K562 (cell line): Measurements from ENCODE around the gene PATE1. TPM values are rescaled to one million over a fixed set of nuclear protein-coding genes. Genes with fewer than 3 reads are reported as not detected.

Experiments used
- ATAC-seq: fragments of 200-7000 bp; cut with Tn5 transposase; 3 replicates; pipeline ENCODE4 v1.9.1; 2020; ENCODE audit warnings: moderate library complexity
- BruUV-seq: library from RNA; stranded (reverse); fragments of 400-500 nt; replicated peaks from 2 replicates; lab custom pipeline; 2021; lab: Mats Ljungman, UMichigan
- CTCF ChIA-PET: fragments of 300-600 bp; formaldehyde crosslinking; extraction: SDS; loops from one replicate; lab custom pipeline; 2021; ENCODE audit warnings: low intra/inter-chr PET ratio; lab: Yijun Ruan, JAX
- POLR2A ChIA-PET: fragments of 300-600, 350-650 bp; sonication (Branson Sonifier 250); formaldehyde crosslinking; extraction: SDS; loops from one replicate; lab custom pipeline; 2021; ENCODE audit warnings: antibody characterized with exemption, inconsistent platforms; lab: Yijun Ruan, JAX
- DNase-seq, 4 experiments: peaks; one replicate each; pipeline versions ENCODE4 v3.0.0 to v3.0.0-alpha.2; 2011 to 2018; ENCODE audit warnings: low spot score in 3 of 4, mixed read lengths in 3 of 4; ENCODE audit errors: extremely low read depth in 1 of 4
- FAIRE-seq: peaks from 2 replicates; lab custom pipeline; 2011; peaks lifted over from hg19 to GRCh38; lab: Jason Lieb, UNC
- H2AFZ ChIP-seq: 2 replicates; pipeline ENCODE4 v1.6.0; 2011; ENCODE audit warnings: low read depth, low read length, control low read depth, inconsistent platforms
- H3K27ac ChIP-seq: fragments of 200-600 bp; 3 replicates; pipeline ENCODE4 v1.8.0; 2011; ENCODE audit warnings: low read depth, mild to moderate bottlenecking, control low read depth, inconsistent platforms, low read length, moderate library complexity, mixed read lengths; ENCODE audit errors: extremely low read depth
- H3K27me3 ChIP-seq, 2 experiments: fragments of 300-600 bp in 1 of 2; 2 replicates in 1 of 2; 3 replicates in 1 of 2; pipeline versions ENCODE4 v1.6.0 to v1.8.0; 2011; ENCODE audit warnings: inconsistent platforms in 2 of 2, low read length in 2 of 2, mild to moderate bottlenecking in 1 of 2, mixed read lengths in 1 of 2, moderate library complexity in 1 of 2; ENCODE audit not compliant: control insufficient read depth in 2 of 2, insufficient read depth in 2 of 2
- H3K36me3 ChIP-seq: fragments of 300-600 bp; 3 replicates; pipeline ENCODE4 v1.8.0; 2011; ENCODE audit warnings: mild to moderate bottlenecking, low read length, inconsistent platforms; ENCODE audit not compliant: control insufficient read depth, insufficient read depth
- H3K4me1 ChIP-seq, 2 experiments: fragments of 200-600 bp in 1 of 2; replicated peaks in 1 of 2; 2 replicates in 1 of 2; 3 replicates in 1 of 2; pipeline versions ENCODE4 v1.5.1 to v1.8.0; 2011; ENCODE audit warnings: inconsistent platforms in 2 of 2, low read length in 2 of 2, mild to moderate bottlenecking in 1 of 2, mixed read lengths in 1 of 2, moderate library complexity in 1 of 2; ENCODE audit not compliant: control insufficient read depth in 2 of 2, insufficient read depth in 2 of 2
- H3K4me2 ChIP-seq: 2 replicates; pipeline ENCODE4 v1.6.1; 2011; ENCODE audit warnings: low read length, control low read depth, inconsistent platforms, mixed read lengths; ENCODE audit not compliant: insufficient read depth
- H3K4me3 ChIP-seq: fragments of 200-600 bp; sonication (generic), shearing (Covaris generic); 2 replicates; pipeline ENCODE4 v1.5.1; 2016; ENCODE audit warnings: control low read depth, inconsistent platforms
- H3K79me2 ChIP-seq: fragments of 200-600 bp; 3 replicates; pipeline ENCODE4 v1.8.0; 2011; ENCODE audit warnings: low read length, inconsistent platforms; ENCODE audit not compliant: control insufficient read depth, insufficient read depth
- H3K9ac ChIP-seq, 2 experiments: 2 replicates each; pipeline versions ENCODE4 v1.6.0 to v1.6.1; 2011; ENCODE audit warnings: low read depth in 2 of 2, low read length in 2 of 2, control low read depth in 1 of 2, inconsistent platforms in 1 of 2, mild to moderate bottlenecking in 1 of 2, mixed read lengths in 1 of 2; ENCODE audit not compliant: insufficient read depth in 1 of 2
- H3K9me1 ChIP-seq: one replicate; pipeline ENCODE4 v1.6.0; 2011; ENCODE audit warnings: inconsistent platforms, mild to moderate bottlenecking, low read length, moderate library complexity; ENCODE audit not compliant: control insufficient read depth, insufficient read depth
- H3K9me3 ChIP-seq: replicated peaks from 2 replicates; pipeline ENCODE4 v1.5.1; 2011; ENCODE audit warnings: low read depth, low read length, inconsistent platforms; ENCODE audit not compliant: control insufficient read depth, insufficient read depth
- H4K20me1 ChIP-seq: replicated peaks from 2 replicates; pipeline ENCODE4 v1.6.1; 2011; ENCODE audit warnings: low read length, inconsistent platforms, mixed read lengths; ENCODE audit not compliant: control insufficient read depth, insufficient read depth
- CBFA2T2 ChIP-seq: fragments of 450-650 bp; conservative IDR thresholded peaks from 2 replicates; pipeline ENCODE4 v1.6.1; 2017; ENCODE audit warnings: mild to moderate bottlenecking
- CCAR2 ChIP-seq: fragments of 200-400 bp; formaldehyde crosslinking; IDR thresholded peaks from 2 replicates; pipeline ENCODE4 v1.6.1; 2017; ENCODE audit warnings: mild to moderate bottlenecking, low read depth, low read length
- ELF2 ChIP-seq: fragments of 250-450 bp; sonication (Bioruptor Pico); IDR thresholded peaks from 2 replicates; pipeline ENCODE4 v1.5.0; 2021; ENCODE audit warnings: mild to moderate bottlenecking
- NR2C2 ChIP-seq, 2 experiments: fragments of 200-800 bp in 1 of 2; sonication (Bioruptor generic) in 1 of 2; sonication (generic) in 1 of 2; formaldehyde crosslinking in 1 of 2; IDR thresholded peaks; 2 replicates each; pipeline versions ENCODE4 v1.6.1 to v1.8.0; 2016 to 2022; ENCODE audit warnings: mild to moderate bottlenecking in 1 of 2, missing compliant biosample characterization in 1 of 2, missing genetic modification characterization in 1 of 2, missing genetic modification reagents in 1 of 2
- REST ChIP-seq, 2 experiments: fragments of 450-650 bp; formaldehyde crosslinking in 1 of 2; IDR thresholded peaks; 2 replicates each; pipeline versions ENCODE4 v1.4.0 to v1.6.1; 2014 to 2020; ENCODE audit warnings: mild to moderate bottlenecking in 2 of 2, borderline replicate concordance in 1 of 2, low read depth in 1 of 2
- TGIF2 ChIP-seq: sonication (generic); formaldehyde crosslinking; IDR thresholded peaks from 2 replicates; pipeline ENCODE4 v1.8.1; 2022; ENCODE audit warnings: mild to moderate bottlenecking, missing genetic modification reagents, moderate library complexity
- U2AF2 ChIP-seq: fragments of 200-400 bp; formaldehyde crosslinking; optimal IDR thresholded peaks from 2 replicates; pipeline ENCODE3; 2017; ENCODE audit warnings: low read depth, mild to moderate bottlenecking, low read length
- ZNF146 ChIP-seq: IDR thresholded peaks from one replicate; pipeline ENCODE4 v1.6.1; 2018; ENCODE audit warnings: missing compliant biosample characterization; ENCODE audit not compliant: unreplicated experiment
- WGBS: fragments of 100-300 bp; shearing (Covaris generic); methylation state at CpG from one replicate; pipeline ENCODE4 v1.1.6; 2016; ENCODE audit warnings: low coverage, mixed read lengths; ENCODE audit not compliant: insufficient coverage; ENCODE audit errors: missing lambda C conversion rate; 5-methylcytosine and 5-hydroxymethylcytosine counted together
- in situ Hi-C: fragments of 300-500 bp; cut with MboI; formaldehyde crosslinking; loops from 4 replicates; pipeline ENCODE4 v1.15.0; 2018; ENCODE audit warnings: inconsistent platforms, mixed read lengths
- intact Hi-C: fragments of 100-400 bp; cut with micrococcal nuclease; formaldehyde crosslinking; loops from 2 replicates; pipeline ENCODE4 v1.14.2; 2022
- polyA plus RNA-seq, 8 experiments: library from polyadenylated mRNA; depleted of rRNA in 4 of 8; stranded (reverse) in 5 of 8; unstranded in 3 of 8; fragments of >200 nt; fragmentation: Nextera tagmentation in 2 of 8; fragmentation: Illumina TruSeq in 1 of 8; extraction: Ambion mirVana in 2 of 8; extraction: Trizol in 1 of 8; gene quantifications; 2 replicates each; pipeline versions ENCODE4 v1.2.1 to v1.2.3, GENCODE V29; 2011 to 2014; ENCODE audit warnings: inconsistent platforms in 1 of 8, missing spikeins in 1 of 8
- total RNA-seq, 7 experiments: library from RNA; depleted of rRNA in 6 of 7; stranded (reverse); fragments of >200 nt in 6 of 7; fragmentation: Illumina TruSeq in 2 of 7; extraction: Trizol in 2 of 7; gene quantifications; 2 replicates each; pipeline versions ENCODE4 v1.2.1 to v1.2.3, GENCODE V29; 2011 to 2021; ENCODE audit warnings: low replicate concordance in 1 of 7

Gene PATE1
- total and polyA plus RNA-seq, 9 of the 15 experiments (the other 6 are each of a cell fraction or from before 2014, with no cell fraction given) = not detected

DNA sequence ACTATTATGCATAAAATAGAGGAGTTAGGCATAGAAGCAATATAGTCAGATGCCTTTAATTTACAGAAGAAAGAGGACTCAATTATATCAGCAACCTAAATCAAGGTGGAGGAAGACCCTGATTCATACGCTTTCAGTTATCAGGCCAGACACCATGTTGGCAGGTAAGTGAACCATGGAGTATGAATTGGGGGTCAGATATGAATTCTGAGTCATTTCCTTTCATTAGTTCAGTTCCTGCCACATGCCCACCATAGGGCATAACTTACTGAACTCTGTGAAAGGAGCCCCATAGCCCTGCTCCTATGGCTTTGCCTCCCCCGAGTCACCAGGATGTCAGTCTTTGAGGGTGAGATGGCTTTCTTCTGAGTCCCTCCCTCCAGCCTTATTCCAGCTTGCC, 17.4 kb downstream of the PATE1 start:
- Histone ChIP-seq H3K4me1 (no peaks in the 10 kb centered on the region), H3K4me3 (no peak overlapping the region), H3K79me2 (no peaks in the 10 kb centered on the region), H3K27ac (no peak overlapping the region), H3K36me3 (no peaks in the 10 kb centered on the region), H3K27me3 (peaks cover 7 to 14% of the 10 kb centered on the region in 2 experiments; a peak in 2 of 5 replicates), H4K20me1 (no peaks in the 10 kb centered on the region), H3K9me1 (no peaks in the 10 kb centered on the region), H3K9me3 (no peaks in the 10 kb centered on the region; the same call in 1 of the 2 replicates), H3K9ac (no peak overlapping the region), H3K4me2 (no peak overlapping the region), H2AFZ (no peak overlapping the region)
- no peak for DNase-seq
- CTCF ChIA-PET = no interaction called here
- intact Hi-C loops = no loop called here
- no peak for TF ChIP-seq ELF2 (CRISPR knock-in tag)
- TF ChIP-seq ZNF146 (CRISPR knock-in tag) = no peak
- no peak for TF ChIP-seq TGIF2 (CRISPR knock-in tag)
- TF ChIP-seq NR2C2 (CRISPR knock-in tag; IDR thresholded peaks at IDR 0.05) = no peak
- no peak for TF ChIP-seq NR2C2 (tag; IDR thresholded peaks at IDR 0.05)
- TF ChIP-seq CBFA2T2 = no peak
- 5% methylated on average over 2 of the region's 2 CpGs for WGBS
- ATAC-seq = no peak
- FAIRE-seq = no peak
- POLR2A ChIA-PET = no interaction called here
- no TSS peak for BruUV-seq
- in situ Hi-C loops = no loop called here

- ATAC-seq (no peak), FAIRE-seq (no peak), DNase-seq (no peak)
- Histone ChIP-seq H4K20me1 (no peaks in the 10 kb centered on the region), H3K27ac (no peak overlapping the region), H3K36me3 (no peaks in the 10 kb centered on the region), H3K4me2 (no peak overlapping the region), H3K79me2 (no peaks in the 10 kb centered on the region), H3K27me3 (peaks cover 18 to 26% of the 10 kb centered on the region in 2 experiments), H3K9ac (no peak overlapping the region), H3K4me1 (no peaks in the 10 kb centered on the region), H3K4me3 (no peak overlapping the region), H3K9me3 (no peaks in the 10 kb centered on the region; the same call in 1 of the 2 replicates), H2AFZ (no peak overlapping the region), H3K9me1 (no peaks in the 10 kb centered on the region)
- POLR2A ChIA-PET = no interaction called here
- in situ Hi-C loops = no loop called here
- BruUV-seq = no TSS peak
- intact Hi-C loops = no loop called here
- WGBS = 0% methylated on average over 1 of the region's 1 CpG
- CTCF ChIA-PET = no interaction called here
- TF ChIP-seq REST (IDR thresholded peaks at IDR 0.05; ENCODE audit: borderline replicate concordance) (no peak), REST (CRISPR knock-in tag; IDR thresholded peaks at IDR 0.05; ENCODE audit: low read depth) (no peak), CCAR2 (no peak), U2AF2 (no peak)
Observed at GRCh38 chr11:125766251-125766650, 20.2 kb downstream of the PATE1 start.
